Measurements from ENCODE around the gene PPP2R2D.

Gene PPP2R2D

DNA sequence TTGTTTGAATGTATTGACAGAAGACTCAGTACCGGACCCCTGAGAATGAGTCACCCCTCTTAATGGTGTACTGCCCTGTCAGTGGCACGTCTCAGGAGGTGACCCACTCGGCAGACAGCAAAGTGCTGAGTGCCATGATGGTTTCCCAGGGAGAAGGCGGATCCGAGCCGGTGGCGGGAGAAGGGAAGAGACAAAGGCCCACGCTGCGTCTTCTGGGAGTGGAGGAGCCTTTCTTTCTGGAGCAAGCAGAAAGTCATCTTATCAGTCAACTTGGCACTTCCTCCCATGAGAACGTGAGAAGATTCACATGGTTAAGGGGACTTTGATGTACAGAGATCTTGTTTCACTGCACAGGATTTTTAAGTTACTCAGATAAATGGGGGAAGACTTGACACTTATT is 14.6 kb upstream of the PPP2R2D start:
- Histone ChIP-seq H3K4me1 (peaks cover 0 to 3% (median 2%) of the 10 kb centered on the region in 4 donors), H3K4me3 (no peak overlapping the region), H3K27ac (no peak overlapping the region), H3K27me3 (peaks cover 0 to 48% of the 10 kb centered on the region in 2 donors), H3K9me3 (no peaks in the 10 kb centered on the region), H3K36me3 (no peaks in the 10 kb centered on the region)
- intact Hi-C loops (cut with DNase I; ENCODE audit: low total_unique reads) = loop anchor here (5.0 kb wide), 1 partner anchor 256 kb away; no protein-coding TSS in a partner anchor
- TF ChIP-seq, protein P1, sequence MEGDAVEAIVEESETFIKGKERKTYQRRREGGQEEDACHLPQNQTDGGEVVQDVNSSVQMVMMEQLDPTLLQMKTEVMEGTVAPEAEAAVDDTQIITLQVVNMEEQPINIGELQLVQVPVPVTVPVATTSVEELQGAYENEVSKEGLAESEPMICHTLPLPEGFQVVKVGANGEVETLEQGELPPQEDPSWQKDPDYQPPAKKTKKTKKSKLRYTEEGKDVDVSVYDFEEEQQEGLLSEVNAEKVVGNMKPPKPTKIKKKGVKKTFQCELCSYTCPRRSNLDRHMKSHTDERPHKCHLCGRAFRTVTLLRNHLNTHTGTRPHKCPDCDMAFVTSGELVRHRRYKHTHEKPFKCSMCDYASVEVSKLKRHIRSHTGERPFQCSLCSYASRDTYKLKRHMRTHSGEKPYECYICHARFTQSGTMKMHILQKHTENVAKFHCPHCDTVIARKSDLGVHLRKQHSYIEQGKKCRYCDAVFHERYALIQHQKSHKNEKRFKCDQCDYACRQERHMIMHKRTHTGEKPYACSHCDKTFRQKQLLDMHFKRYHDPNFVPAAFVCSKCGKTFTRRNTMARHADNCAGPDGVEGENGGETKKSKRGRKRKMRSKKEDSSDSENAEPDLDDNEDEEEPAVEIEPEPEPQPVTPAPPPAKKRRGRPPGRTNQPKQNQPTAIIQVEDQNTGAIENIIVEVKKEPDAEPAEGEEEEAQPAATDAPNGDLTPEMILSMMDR (IDR thresholded peaks at IDR 0.05) = no peak
- peak in 1 of 2 donors; percentile 27 for DNase-seq

DNA sequence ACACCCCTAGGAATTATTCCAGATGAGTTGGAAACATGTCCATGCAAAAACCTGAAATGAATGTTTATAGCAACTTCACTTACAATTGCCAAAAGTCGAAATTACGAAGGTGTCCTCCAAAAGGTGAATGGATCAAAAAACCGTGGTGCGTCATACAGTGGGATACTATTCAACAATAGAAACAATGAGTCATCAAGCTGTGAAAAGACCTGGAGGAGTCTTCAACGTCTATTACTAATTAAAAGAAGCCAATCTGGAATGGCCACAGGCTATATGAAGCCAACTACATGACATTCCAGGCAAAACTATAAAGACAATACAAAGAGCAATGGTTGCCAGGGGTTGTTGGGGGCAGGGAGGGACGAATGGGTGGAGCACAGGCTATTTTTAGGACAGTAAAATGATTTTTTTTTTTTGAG is 12.6 kb upstream of the PPP2R2D start:
- no peaks in the 10 kb centered on the region for H3K36me3 ChIP-seq
- peak in 1 of 2 donors; percentile 1 for DNase-seq
- peaks cover 0 to 3% (median 2%) of the 10 kb centered on the region in 4 donors for H3K4me1 ChIP-seq
- TF ChIP-seq, protein P1 (IDR thresholded peaks at IDR 0.05) = no peak
- H3K4me3 ChIP-seq = no peak overlapping the region
- no peak overlapping the region for H3K27ac ChIP-seq
- no peaks in the 10 kb centered on the region for H3K9me3 ChIP-seq
- intact Hi-C loops (cut with DNase I; ENCODE audit: low total_unique reads) = loop anchor here (5.0 kb wide), 1 partner anchor 254 kb away; no protein-coding TSS in a partner anchor
- H3K27me3 ChIP-seq = peaks cover 0 to 50% of the 10 kb centered on the region in 2 donors

DNA sequence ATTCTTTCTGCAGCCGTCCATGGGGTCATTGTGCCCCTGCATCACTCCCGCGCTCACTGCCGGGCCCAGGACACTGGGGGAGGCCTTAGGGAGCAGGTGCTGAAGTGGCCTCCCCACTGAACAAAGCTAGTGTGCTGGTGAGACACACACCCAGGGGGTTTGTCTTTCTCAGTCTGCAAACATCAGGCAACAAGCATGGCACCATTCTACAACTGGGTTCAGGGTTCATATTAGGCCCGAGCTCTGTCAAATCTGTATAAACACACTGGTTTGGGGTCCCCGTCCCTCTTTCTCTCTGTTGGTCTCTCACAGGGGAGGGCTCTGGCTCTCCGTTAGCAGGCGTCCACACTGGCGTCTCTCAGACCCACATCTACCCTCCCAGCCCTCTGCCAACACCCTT is 11.1 kb upstream of the PPP2R2D start:
- no peak for DNase-seq
- peaks cover 0 to 3% (median 2%) of the 10 kb centered on the region in 4 donors for H3K4me1 ChIP-seq
- no peak overlapping the region for H3K4me3 ChIP-seq
- H3K27me3 ChIP-seq = peaks cover 0 to 51% of the 10 kb centered on the region in 2 donors
- no peaks in the 10 kb centered on the region for H3K36me3 ChIP-seq
- no peak overlapping the region for H3K27ac ChIP-seq
- no peaks in the 10 kb centered on the region for H3K9me3 ChIP-seq
- intact Hi-C loops (cut with DNase I; ENCODE audit: low total_unique reads) = loop anchor here (5.0 kb wide), 1 partner anchor 253 kb away; no protein-coding TSS in a partner anchor
- TF ChIP-seq, protein P1 (IDR thresholded peaks at IDR 0.05) = no peak

DNA sequence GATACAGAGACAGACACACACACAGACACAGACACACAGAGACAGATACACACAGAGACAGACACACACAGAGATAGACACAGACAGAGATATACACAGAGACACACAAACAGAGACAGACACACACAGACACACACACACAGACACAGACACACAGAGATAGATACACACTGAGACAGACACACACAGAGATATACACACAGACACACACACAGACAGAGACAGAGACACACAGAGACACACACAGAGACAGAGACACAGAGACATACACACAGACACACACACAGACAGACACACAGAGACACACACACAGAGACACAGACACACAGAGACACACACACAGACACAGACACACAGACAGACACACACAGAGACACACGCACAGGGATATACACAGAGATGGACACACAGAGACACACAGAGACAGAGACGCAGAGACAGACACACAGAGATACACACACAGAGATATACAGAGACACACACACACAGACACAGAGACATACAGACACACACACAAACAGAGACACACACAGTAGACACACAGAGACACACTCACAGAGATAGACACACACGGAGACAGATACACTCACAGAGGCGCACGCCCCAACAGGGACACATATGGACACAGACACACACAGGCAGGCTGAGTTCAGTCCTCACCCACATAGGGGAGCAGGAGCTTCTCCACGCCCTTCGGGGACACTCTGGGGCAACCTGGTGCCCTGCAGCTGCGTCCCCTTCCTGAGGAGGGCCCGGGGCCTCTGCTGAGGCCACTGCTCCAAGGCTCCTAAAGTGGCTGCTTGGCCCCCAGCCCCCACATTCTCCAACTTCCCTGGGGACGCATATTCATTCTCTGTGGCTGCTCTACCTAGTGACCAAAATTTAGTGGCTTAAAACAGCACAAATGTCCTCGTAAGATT is 10.3 kb upstream of the PPP2R2D start:
- no peak overlapping the region for H3K4me3 ChIP-seq
- intact Hi-C loops (cut with DNase I; ENCODE audit: low total_unique reads) = no loop called here
- DNase-seq = no peak
- TF ChIP-seq, protein P1 (IDR thresholded peaks at IDR 0.05) = no peak
- H3K9me3 ChIP-seq = no peaks in the 10 kb centered on the region
- H3K36me3 ChIP-seq = no peaks in the 10 kb centered on the region
- H3K4me1 ChIP-seq = peaks cover 0 to under 1% (median under 1%) of the 10 kb centered on the region in 4 donors
- H3K27ac ChIP-seq = no peak overlapping the region
- H3K27me3 ChIP-seq = peaks cover 0 to 51% of the 10 kb centered on the region in 2 donors

GRCh38 chr10:131891196-131891928 is 9.4 kb upstream of the PPP2R2D start:
- peaks cover 0 to 50% of the 10 kb centered on the region in 2 donors for H3K27me3 ChIP-seq
- no peaks in the 10 kb centered on the region for H3K4me1 ChIP-seq
- no peak overlapping the region for H3K27ac ChIP-seq
- H3K9me3 ChIP-seq = no peaks in the 10 kb centered on the region
- intact Hi-C loops (cut with DNase I; ENCODE audit: low total_unique reads) = no loop called here
- no peak for DNase-seq
- H3K4me3 ChIP-seq = no peak overlapping the region
- H3K36me3 ChIP-seq = no peaks in the 10 kb centered on the region
- TF ChIP-seq, protein P1 (IDR thresholded peaks at IDR 0.05) = no peak

All from tibial artery (tissue), 4 donors.